ENCODE results near the gene HEMK1. TPM values are rescaled to one million over a fixed set of nuclear protein-coding genes. Genes with fewer than 3 reads are reported as not detected.

The HEMK1 gene
- total and polyA plus RNA-seq, 2 donors (not counting 3 experiments of a cell fraction or from before 2014, with no cell fraction given): 14.2 to 15.2 TPM

DNA sequence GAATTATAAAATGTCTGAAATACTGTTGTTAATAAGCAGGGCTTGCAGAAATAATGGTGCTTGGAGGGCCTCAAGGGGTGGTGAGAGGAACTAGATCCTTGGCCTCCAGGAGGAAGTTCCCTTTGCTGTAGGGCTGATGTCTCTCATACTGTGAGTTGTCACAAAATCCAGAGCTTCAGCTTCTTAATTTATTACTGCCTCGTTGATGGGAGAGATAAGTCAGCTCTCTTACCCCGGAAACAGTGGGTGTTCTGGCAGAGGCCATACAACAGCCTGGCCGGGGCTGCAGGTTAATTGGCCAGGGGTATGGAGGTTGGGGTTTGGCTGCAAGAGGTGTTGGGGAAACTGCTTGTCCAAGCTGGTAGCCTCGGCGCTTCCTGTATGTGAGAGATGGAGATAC is 63.1 kb downstream of the HEMK1 start:
- ChIA-PET POLR2A (no interaction called here), CTCF (interaction anchor here (1.2 kb wide), 1 partner anchor 740 kb away, joined by 4 read pairs; no protein-coding TSS in a partner anchor)
- Histone ChIP-seq H3K4me2 (ENCODE audit: insufficient read depth, low read length) (no peak overlapping the region), H3K79me2 (ENCODE audit: control insufficient read depth, insufficient read depth, low read length) (no peaks in the 10 kb centered on the region), H3K27me3 (ENCODE audit: control insufficient read depth in 2 of 2, insufficient read depth in 2 of 2, low read length in 2 of 2) (no peaks in the 10 kb centered on the region), H3K9me1 (replicated peaks; ENCODE audit: control insufficient read depth, extremely low read depth, insufficient read depth, low read length) (no peaks in the 10 kb centered on the region), H3K27ac (ENCODE audit: insufficient read depth, low read depth, low read length) (no peak overlapping the region), H2AFZ (ENCODE audit: low read depth, low read length) (no peak overlapping the region), H4K20me1 (replicated peaks; ENCODE audit: control insufficient read depth, extremely low read depth, insufficient read depth, low read length) (no peaks in the 10 kb centered on the region), H3K9ac (replicated peaks; ENCODE audit: extremely low read depth, insufficient read depth, low read length) (no peak overlapping the region), H3K36me3 (ENCODE audit: control insufficient read depth in 2 of 2, extremely low read depth in 1 of 2, insufficient read depth in 2 of 2, low read length in 2 of 2) (no peaks in the 10 kb centered on the region), H3K4me3 (replicated peaks in 1 of 3; ENCODE audit: insufficient read depth in 1 of 3, low read depth in 1 of 3, low read length in 3 of 3) (no peak overlapping the region), H3K4me1 (ENCODE audit: control insufficient read depth, extremely low read depth, insufficient read depth, low read length) (no peaks in the 10 kb centered on the region), H3K9me3 (replicated peaks; ENCODE audit: control insufficient read depth, insufficient read depth, low read length) (no peaks in the 10 kb centered on the region)
- intact Hi-C loops (cut with micrococcal nuclease) (no loop called here), dilution Hi-C loops (cut with MboI; ENCODE audit: extremely low pct_ligation_motif_present, low sequenced_read_pairs) (no loop called here)
- no peak for DNase-seq (ENCODE audit: low read depth, low spot score)
- FAIRE-seq: no peak
- TF ChIP-seq EZH2 (IDR thresholded peaks at IDR 0.05; ENCODE audit: borderline replicate concordance, low read depth, low read length, severe bottlenecking) (no peak), GATA2 (IDR thresholded peaks at IDR 0.05; ENCODE audit: insufficient read depth, insufficient read length, low read depth, low read length) (no peak), JUN (IDR thresholded peaks at IDR 0.05; ENCODE audit: borderline replicate concordance, insufficient read depth, insufficient read length, low read depth) (no peak), FOS (IDR thresholded peaks at IDR 0.05; ENCODE audit: borderline replicate concordance, insufficient read depth, low read length) (no peak), POLR2AphosphoS5 (IDR thresholded peaks at IDR 0.05; ENCODE audit: insufficient read depth, low read depth, low read length) (no peak), POLR2A (IDR thresholded peaks at IDR 0.05; ENCODE audit: low read depth, low read length) (no peak), MYC (IDR thresholded peaks at IDR 0.05; ENCODE audit: low read depth, low read length) (no peak)
- TF ChIP-seq, protein P1, sequence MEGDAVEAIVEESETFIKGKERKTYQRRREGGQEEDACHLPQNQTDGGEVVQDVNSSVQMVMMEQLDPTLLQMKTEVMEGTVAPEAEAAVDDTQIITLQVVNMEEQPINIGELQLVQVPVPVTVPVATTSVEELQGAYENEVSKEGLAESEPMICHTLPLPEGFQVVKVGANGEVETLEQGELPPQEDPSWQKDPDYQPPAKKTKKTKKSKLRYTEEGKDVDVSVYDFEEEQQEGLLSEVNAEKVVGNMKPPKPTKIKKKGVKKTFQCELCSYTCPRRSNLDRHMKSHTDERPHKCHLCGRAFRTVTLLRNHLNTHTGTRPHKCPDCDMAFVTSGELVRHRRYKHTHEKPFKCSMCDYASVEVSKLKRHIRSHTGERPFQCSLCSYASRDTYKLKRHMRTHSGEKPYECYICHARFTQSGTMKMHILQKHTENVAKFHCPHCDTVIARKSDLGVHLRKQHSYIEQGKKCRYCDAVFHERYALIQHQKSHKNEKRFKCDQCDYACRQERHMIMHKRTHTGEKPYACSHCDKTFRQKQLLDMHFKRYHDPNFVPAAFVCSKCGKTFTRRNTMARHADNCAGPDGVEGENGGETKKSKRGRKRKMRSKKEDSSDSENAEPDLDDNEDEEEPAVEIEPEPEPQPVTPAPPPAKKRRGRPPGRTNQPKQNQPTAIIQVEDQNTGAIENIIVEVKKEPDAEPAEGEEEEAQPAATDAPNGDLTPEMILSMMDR (IDR thresholded peaks at IDR 0.05; ENCODE audit: extremely low read depth in 1 of 2, insufficient read depth in 1 of 2, low read depth in 1 of 2, low read length in 2 of 2): no peak
- TF ChIP-seq, protein P2, sequence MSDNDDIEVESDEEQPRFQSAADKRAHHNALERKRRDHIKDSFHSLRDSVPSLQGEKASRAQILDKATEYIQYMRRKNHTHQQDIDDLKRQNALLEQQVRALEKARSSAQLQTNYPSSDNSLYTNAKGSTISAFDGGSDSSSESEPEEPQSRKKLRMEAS (IDR thresholded peaks at IDR 0.05; ENCODE audit: insufficient read depth, insufficient read length): no peak
- no TSS peak for BruUV-seq (replicated peaks)
